Putamen (tissue), 1 donor: ENCODE results near the gene CREG1.

ENCODE experiments used
- DNase-seq: peaks from one replicate; pipeline ENCODE4 v3.0.0-alpha.2; 2016; ENCODE audit warnings: low spot score

Gene CREG1

DNA sequence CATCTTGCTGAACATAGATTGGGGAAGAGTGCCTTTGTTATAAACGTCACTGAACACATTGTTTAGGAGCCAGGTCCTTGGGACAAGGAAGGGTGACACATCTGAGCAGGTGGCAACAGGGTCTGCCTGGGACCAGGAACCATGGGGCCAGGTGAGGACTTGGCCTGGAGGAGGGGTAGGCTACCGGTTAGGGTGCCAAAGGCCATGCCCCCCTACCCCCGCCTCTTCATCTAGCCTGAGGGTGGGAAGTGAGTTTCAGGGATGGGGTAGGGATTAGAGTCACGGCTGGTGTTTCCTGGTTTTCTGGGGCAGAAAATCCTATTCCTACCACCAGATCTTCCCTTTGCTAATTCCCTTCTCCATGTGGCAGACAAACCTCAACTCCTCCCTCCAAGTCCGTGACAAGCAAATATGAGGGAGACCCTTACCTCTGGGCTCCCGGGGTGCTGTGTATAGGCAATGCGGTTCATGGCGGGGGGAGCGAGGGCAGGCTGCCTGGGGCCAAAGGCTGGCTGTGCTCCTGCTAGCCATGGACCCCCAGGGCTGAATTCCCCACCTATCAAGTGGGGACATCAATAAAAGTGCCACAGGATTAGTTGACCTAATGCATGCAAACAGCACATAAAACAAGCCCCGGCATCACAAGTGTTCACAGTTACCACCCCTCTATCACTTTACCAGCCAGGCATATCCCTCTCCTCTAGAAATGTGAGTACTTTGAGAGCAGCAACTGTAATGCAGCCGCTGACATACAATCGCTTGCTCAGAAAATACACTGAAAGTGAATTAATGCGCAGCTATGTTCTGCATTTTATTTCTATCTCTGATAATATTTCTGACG, 49.7 kb downstream of the CREG1 start:
- DNase-seq = no peak

DNA sequence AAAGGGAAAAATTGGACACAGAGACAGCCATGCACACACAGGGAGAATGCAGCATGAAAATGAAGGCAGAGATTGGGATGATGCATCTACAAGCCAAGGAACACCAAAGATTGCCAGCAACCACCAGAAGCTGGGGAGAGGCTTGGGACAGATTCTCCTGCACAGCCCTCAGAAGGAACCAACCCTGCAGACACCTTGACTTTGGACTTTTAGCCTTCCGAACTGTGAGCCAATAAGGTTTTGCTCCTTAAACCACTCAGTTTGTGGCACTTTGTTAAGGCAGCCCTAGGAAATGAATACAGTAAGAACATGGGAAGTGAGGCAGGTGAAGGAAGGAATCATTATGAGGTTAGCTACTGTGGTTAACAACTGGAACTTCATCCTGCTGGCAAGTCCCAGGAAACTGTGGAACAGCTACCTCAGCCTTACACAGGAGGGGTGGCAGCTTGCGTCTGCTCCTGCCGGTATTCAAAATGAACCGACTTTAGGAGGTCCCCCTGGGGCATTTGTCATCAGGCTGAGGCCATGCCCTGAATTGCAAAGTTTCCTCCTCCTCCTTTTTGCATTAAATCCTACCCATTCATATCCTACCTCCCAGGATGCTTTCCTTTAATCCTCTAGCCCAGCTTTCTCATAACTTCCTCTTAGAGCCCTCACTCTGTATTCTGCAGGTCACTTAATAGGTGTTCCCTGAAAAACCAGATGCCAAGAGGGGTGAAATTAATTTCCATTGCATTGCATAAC, 50.7 kb downstream of the CREG1 start:
- no peak for DNase-seq

DNA sequence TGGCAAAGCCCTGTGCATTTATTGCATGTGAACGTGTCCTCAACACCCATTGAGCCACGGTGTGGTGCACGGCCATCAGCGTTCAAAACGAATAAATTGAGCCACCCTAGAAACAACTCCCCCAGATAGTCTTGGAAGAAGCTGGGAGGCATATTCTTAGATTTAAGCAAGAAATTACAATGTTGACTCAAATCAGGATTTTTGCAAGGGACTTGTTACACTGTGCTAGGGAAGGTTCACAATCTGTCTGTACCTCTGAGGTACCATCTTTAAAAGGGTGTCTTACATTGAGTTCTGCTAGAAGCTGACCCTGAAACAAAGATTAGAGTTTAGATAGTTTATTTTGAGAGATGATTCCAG, 51.4 kb downstream of the CREG1 start:
- DNase-seq = no peak

DNA sequence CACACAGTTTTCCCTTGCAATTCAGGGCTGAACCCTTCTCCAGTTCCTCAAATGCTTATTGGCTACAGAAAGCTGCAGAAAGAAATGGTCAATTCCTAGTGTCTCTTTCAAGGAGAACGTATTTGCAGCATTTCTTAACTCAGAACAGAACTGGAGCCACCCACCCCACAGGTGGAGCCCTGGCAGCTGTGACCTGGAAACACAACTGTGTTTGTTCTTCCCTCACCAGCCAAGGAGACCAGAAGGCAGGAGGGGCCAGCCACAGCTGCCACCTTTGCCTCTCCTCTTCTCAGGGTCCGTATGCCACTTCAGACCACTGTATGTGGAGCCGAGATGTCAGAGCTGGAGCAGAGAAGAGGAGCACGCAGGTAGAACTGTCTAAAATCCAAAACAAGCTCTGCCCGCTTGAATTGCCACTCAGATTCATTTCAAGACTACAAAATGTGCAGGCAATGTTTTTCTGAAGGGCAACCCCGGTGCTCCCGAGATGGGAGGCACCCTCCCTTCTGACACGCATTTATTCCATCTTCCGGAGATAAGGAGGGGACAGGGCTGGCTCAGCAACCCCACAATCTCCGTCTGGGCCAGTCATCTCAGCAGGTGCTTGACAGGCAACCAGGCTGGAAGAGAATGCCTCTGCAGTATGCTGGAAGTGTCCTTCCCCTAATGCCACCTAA, 51.9 kb downstream of the CREG1 start:
- no peak for DNase-seq

DNA sequence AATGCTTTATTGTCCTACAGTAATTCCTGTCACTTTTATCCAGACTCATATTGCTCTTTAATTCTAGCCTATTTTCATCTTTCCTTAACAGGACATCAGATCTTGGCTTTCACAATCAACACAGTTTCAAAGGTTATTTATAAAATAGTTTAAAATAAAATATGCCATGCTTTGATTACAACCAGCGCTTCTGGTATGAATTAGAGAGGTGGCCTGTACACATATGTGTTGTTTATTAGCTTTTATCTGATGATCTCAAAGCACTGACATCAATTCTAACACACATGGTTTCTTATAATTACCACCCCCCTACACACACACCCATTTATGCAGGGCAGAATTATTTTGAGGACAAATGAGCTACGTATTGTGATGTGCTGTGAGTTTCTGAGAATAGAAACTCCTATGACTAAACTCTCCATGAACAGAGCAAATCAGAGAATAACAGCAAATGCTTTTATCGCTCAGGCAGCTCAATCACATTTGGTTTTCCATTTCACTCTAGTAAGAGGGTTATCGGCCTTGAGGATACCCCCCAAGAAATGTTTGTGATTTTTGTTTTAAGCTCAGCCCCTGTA, 53.2 kb downstream of the CREG1 start:
- peak; percentile 53 for DNase-seq

DNA sequence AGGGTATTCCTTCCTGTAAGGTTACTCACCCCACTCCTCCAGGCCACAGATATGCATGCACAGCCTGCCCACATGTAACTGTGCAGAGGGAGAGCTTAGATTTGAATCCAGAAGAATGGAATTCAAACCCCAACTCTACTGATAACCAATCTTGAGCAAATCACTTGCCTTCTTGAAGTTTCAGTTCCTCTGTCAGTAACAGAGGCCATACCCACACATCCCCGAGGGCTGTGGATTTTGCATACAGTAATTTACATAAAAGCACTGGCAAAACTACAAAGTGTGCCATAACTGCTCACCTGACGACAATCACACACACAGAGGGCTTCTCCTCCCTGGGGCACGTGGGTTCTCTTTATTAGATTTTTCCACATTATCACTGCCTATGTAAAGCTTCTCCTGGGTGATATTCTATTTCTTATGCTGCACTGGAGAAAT, 53.9 kb downstream of the CREG1 start:
- peak; percentile 13 for DNase-seq

DNA sequence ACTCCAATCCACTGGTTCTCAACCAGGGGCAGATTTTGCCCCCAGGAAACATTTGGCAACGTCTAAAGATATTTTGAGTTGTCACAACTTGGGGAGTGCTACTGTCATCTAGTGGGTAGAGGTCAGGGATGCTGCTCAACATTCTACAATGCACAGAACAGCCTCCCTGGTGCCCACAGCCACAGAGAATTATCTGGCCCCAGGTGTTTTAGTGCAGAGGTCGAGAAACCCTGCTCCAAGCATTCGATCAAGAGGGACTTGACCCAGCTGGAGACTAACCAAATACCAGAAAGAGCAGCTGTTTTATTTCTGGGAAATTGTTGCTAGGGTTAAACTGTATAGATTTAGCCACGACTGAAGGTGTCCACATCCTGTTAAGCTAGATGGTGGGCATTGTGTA, 54.5 kb downstream of the CREG1 start:
- DNase-seq = no peak

DNA sequence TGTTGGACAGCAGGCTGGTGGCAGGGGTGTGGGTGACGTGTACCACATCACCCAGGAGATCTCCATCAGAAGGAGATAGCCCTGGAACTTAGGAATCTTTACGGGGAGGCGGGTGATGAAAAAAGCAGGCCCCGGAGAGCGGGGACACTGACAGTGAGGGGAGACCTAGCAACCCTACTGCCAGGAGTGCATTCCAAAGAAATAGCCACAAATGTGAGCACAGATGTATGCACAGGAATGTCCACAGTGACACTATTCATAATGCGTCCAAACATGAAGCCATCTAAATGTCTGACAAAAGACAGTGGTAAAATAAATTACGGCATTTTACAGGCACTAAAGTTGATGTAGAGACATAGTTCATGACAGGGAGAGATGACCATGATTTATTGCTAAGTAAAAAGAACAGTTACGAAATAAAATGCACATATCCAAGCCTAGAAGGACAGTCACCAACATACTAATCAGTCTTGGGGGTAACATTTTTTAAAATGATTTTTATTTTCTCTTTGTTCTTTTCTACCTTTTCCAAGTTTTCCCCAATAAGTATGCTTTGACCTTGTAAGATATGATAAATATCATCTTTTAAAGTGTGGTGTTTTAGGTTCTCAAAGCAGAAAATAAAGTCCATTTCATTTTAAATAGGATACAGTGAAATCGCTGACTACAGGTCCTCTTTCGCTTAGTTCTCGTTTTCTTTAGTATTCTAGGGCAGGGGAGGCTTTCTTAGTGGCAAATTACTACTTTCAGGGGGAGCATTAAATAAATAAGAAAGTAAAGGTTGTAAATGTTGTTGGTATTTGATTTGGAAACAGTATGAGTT, 56.6 kb downstream of the CREG1 start:
- no peak for DNase-seq

DNA sequence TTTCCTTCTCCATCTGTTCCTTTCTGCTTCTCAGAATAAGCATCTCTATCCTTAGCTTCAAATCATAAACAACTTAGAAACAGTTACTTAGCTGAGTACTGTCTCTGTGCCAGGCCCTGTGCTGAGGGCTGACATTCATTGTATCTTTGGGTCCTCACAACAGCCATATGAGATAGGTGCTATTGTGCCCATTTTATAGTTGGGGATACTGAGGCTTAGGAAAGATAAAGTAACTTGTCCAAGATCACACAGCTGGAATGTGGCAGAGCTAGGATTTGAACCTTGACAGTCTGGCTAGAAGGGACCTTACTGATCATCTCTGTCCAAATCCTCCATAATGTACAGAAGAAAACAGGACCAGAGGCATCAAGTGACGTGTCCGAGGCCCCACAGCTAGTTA, 60.2 kb downstream of the CREG1 start:
- DNase-seq = no peak

DNA sequence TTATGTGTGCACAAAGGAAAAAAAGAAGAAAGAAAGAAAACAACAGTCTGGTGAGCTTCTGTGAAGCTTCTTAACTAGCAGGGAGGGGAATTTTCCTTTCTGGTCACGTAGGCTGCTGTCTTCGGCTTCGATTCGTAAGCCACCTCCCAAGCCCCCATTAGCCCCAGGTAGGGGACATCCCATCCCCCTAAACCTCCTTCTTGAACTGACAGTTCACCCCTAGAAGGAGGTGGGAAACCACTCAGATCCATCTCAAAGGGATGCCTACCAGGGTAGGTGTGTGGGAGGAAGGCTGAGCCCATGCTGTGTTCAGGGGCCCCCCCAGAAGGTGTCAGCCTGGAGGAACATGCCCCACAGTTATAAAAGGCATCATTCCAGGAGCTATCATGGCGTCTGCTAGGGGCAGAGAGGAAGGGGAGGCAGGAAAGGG, 61.1 kb downstream of the CREG1 start:
- DNase-seq = no peak

DNA sequence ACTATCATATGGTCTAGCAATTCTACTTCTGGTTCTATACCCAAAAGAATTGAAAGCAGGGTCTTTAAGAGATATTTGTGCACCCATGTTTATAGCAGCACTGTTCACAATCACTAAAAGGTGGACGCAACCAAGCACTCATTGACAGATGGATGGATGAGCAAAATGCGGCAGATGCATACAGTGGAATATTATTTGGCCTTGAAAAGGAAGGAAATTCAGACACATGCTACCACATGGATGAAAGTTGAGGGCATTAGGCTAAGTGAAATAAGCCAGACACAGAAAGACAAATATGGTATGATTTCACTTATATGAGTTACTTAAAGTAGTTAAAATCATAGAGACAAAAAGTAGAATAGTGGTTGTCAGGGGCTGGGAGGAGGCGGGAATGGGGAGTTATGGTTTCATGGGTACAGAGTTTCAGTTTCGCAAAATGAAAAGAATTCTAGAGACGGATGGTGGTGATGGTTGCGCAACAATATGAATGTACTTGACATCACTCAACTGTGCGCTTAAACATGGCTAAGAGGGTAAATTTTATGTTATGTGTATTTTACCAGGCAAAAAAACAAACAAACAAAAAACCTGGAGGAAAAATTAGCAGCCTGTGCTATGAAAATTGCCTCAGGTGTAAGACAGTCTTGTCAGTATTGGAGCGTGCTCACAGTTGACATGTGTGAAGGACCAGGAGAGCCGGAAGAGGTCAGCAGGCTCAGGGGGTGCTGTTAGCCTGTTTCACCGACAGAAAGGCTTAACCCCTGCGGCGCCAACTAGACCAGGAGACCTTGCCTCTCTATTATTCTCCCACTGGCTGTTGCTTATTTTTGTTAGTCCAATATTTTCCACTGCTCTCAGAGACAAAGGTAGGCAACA, 61.7 kb downstream of the CREG1 start:
- no peak for DNase-seq
